Suppressor macrophage treated with lipopolysaccharide for 1 hour (primary cell): Measurements from ENCODE around the gene LRRC75A.
A peak's percentile ranks its signal among the peaks of the same experiment; 100 is the strongest.
"Not testable (repeated sequence)": the region's sequence is repeated elsewhere in the genome, so short reads cannot be mapped to it uniquely, and the experiment has no call there.

ENCODE experiments used
- DNase-seq, 3 donors: peaks; one replicate each; pipeline ENCODE4 v3.0.0-alpha.2; 2020 to 2022

Gene LRRC75A

GRCh38 chr17:16428098-16428882, 63.7 kb downstream of the LRRC75A start:
- peak in 2 of 3 donors; percentile 14 to 44 for DNase-seq

- no peak for DNase-seq
Observed at GRCh38 chr17:16427020-16427419, 65.0 kb downstream of the LRRC75A start.

- DNase-seq, result no peak
Observed at GRCh38 chr17:16425698-16426659, 66.0 kb downstream of the LRRC75A start.

GRCh38 chr17:16425202-16425601, 66.8 kb downstream of the LRRC75A start:
- DNase-seq, result no peak

- DNase-seq, result no peak
Observed at GRCh38 chr17:16423226-16423872, 68.6 kb downstream of the LRRC75A start.

GRCh38 chr17:16422416-16422815, 69.6 kb downstream of the LRRC75A start:
- no peak for DNase-seq

GRCh38 chr17:16419929-16420271, 72.1 kb downstream of the LRRC75A start:
- peak in 2 of 3 donors; percentile 24 to 29 for DNase-seq

- peak; percentile 87 to 89 (median 87) for DNase-seq
Observed at GRCh38 chr17:16419074-16419928, 72.7 kb downstream of the LRRC75A start.

GRCh38 chr17:16418685-16419068, 73.3 kb downstream of the LRRC75A start:
- peak; percentile 34 to 55 (median 52) for DNase-seq

GRCh38 chr17:16417896-16418684, 73.9 kb downstream of the LRRC75A start:
- DNase-seq, result peak in 2 of 3 donors; percentile 9 to 36

- DNase-seq, result no peak
Observed at GRCh38 chr17:16417399-16417798, 74.6 kb downstream of the LRRC75A start.

- peak; percentile 43 to 56 (median 43) for DNase-seq
Observed at GRCh38 chr17:16415031-16415924, 76.7 kb downstream of the LRRC75A start, which contains the start of gene TRPV2. TSS of gene TRPV2 (plus strand) at chr17:16415571. CDS start at chr17:16417669, 2,098 bp downstream.

- peak; percentile 69 to 82 (median 70) for DNase-seq
Observed at GRCh38 chr17:16407911-16408588, 83.9 kb downstream of the LRRC75A start.

- DNase-seq, result peak; percentile 34 to 69 (median 37)
Observed at GRCh38 chr17:16406742-16407674, 85.0 kb downstream of the LRRC75A start.

- not testable (repeated sequence) for DNase-seq
Observed at GRCh38 chr17:16403847-16404246, 88.1 kb downstream of the LRRC75A start.

- no peak for DNase-seq
Observed at GRCh38 chr17:16398270-16399267, 93.4 kb downstream of the LRRC75A start.

- not testable (repeated sequence) for DNase-seq
Observed at GRCh38 chr17:16396693-16397092, 95.3 kb downstream of the LRRC75A start.
